Activated T-cell treated with anti-CD3 and anti-CD28 coated beads, Interleukin-2, amount 50 U/mL, for 72 hours (primary cell): Measurements from ENCODE around the gene GFAP. TPM values are rescaled to one million over a fixed set of nuclear protein-coding genes. Genes with fewer than 3 reads are reported as not detected.

ENCODE experiments used
- ATAC-seq, 2 donors: fragments of 150-1000 bp; cut with Tn5 transposase; replicated peaks in 1 of 2; 2 replicates each; pipeline ENCODE4 v1.10.0; 2021; ENCODE audit warnings: moderate library complexity in 2 of 2, mild to moderate bottlenecking in 1 of 2
- DNase-seq, 2 donors: peaks; one replicate each; pipeline ENCODE4 v3.0.0; 2021 to 2022; ENCODE audit warnings: mixed read lengths in 1 of 2
- H3K27ac Mint-ChIP-seq: one replicate; pipeline ENCODE4 v1.8.0; 2022; ENCODE audit warnings: mild to moderate bottlenecking, moderate library complexity, mixed read lengths
- H3K27me3 Mint-ChIP-seq: one replicate; pipeline ENCODE4 v1.8.0; 2022; ENCODE audit warnings: low read depth, mixed read lengths
- H3K36me3 Mint-ChIP-seq, 2 donors: one replicate each; pipeline ENCODE4 v1.8.0; 2022; ENCODE audit warnings: mixed read lengths in 2 of 2, mild to moderate bottlenecking in 1 of 2; ENCODE audit not compliant: insufficient read depth in 2 of 2
- H3K4me1 Mint-ChIP-seq: one replicate; pipeline ENCODE4 v1.8.0; 2022; ENCODE audit warnings: low read depth, mixed read lengths
- H3K4me3 Mint-ChIP-seq, 2 donors: one replicate each; pipeline ENCODE4 v1.8.0; 2022; ENCODE audit warnings: mild to moderate bottlenecking in 2 of 2, mixed read lengths in 2 of 2, moderate library complexity in 2 of 2
- H3K9me3 Mint-ChIP-seq, 2 donors: one replicate each; pipeline ENCODE4 v1.8.0; 2022; ENCODE audit warnings: mixed read lengths in 2 of 2
- total RNA-seq, 2 donors: library from RNA; stranded (reverse); gene quantifications; one replicate each; pipeline ENCODE4 v1.2.3, GENCODE V29; 2022

The GFAP gene
- total RNA-seq, 2 donors from 2014 or later: not detected

DNA sequence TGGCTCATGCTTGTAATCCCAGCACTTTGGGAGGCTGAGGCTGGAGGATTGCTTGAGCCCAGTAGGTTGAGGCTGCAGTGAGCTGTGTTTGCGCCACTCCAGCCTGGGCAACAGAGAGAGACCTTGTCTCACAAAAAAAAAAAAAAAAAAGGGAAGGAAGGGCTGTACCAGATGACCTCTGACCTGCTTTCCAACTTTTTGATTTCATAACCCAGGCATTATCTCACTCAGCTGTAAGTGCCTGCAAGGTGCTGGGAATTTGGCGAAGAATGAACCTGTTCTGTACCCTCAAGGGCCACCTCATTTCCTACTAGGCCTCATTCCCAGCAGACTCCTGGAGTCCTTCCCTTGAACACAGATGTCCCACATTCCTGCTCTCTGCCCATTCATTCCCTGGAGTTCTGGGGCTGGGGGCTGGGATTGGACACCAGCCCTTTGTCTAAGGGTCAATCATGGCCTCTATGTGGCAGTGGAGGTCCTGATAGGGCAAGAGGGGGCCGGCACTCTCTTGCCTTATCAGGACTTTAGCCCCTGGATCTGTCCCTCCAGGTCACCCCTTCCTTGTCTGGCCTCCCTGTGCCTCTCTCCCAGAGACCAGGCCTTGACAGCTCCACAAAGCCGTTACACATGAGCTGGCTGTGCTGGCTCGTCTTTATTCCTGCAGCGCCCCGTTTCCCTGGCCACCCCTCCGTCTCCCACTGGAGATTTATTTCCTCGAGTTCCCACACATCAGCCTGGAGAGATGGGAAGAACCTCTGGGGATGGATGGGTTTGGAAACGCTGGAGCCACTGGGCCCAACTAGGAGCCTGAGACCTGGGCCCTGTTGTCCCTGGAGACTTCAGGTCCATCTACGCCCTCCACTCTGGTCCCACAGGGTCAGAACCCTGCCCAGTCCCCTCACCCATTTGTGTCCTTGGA is 821 bp upstream of the GFAP start:
- Mint-ChIP-seq H3K27me3 (peaks cover 34% of the 10 kb centered on the region), H3K4me1 (peaks cover 11% of the 10 kb centered on the region), H3K9me3 (no peaks in the 10 kb centered on the region), H3K36me3 (no peaks in the 10 kb centered on the region), H3K27ac (no peak overlapping the region), H3K4me3 (no peak overlapping the region)
- DNase-seq: no peak
- ATAC-seq: no peak

DNA sequence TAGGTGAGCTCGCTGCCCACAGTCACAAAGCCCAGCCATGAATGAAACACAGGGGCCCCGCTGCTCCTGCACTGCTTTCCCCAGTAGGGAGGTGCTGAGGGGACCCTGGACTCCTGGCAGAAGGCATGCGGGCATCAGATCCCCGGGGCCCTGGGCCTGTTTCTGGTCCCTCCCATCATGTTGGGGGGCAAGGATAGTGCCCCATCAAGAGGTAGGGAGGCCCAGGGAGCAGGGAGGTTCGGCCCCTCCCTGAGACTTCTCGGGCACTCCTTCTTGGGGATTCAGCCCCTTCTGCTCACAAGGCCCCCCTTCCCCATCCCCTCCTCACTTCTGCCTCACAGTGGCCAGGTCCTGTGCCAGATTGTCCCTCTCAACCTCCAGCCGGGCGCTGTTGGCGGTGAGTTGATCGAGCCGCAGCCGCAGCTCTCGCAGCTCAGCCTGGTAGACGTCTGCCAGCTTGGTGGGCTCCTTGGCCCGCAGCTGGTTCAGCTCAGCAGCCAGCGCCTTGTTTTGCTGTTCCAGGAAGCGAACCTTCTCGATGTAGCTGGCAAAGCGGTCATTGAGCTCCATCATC is 515 bp downstream of the GFAP start:
- DNase-seq (no peak), ATAC-seq (no peak)
- no peak overlapping the region for H3K27ac Mint-ChIP-seq
- H3K27me3 Mint-ChIP-seq: peaks cover 24% of the 10 kb centered on the region
- peaks cover 1% of the 10 kb centered on the region for H3K4me1 Mint-ChIP-seq
- H3K4me3 Mint-ChIP-seq: no peak overlapping the region
- H3K9me3 Mint-ChIP-seq: no peaks in the 10 kb centered on the region
- H3K36me3 Mint-ChIP-seq: no peaks in the 10 kb centered on the region

GRCh38 chr17:44914148-44914547 is 1.2 kb downstream of the GFAP start:
- H3K4me1 Mint-ChIP-seq: no peaks in the 10 kb centered on the region
- H3K27ac Mint-ChIP-seq: no peak overlapping the region
- DNase-seq (no peak), ATAC-seq (no peak)
- no peak overlapping the region for H3K4me3 Mint-ChIP-seq
- H3K36me3 Mint-ChIP-seq: no peaks in the 10 kb centered on the region
- peaks cover 24% of the 10 kb centered on the region for H3K27me3 Mint-ChIP-seq
- no peaks in the 10 kb centered on the region for H3K9me3 Mint-ChIP-seq

- no peaks in the 10 kb centered on the region for H3K9me3 Mint-ChIP-seq
- H3K27ac Mint-ChIP-seq: no peak overlapping the region
- H3K4me3 Mint-ChIP-seq: no peak overlapping the region
- ATAC-seq (no peak), DNase-seq (no peak)
- H3K27me3 Mint-ChIP-seq: peaks cover 24% of the 10 kb centered on the region
- no peaks in the 10 kb centered on the region for H3K4me1 Mint-ChIP-seq
- no peaks in the 10 kb centered on the region for H3K36me3 Mint-ChIP-seq
Measured at GRCh38 chr17:44913676-44914075, 1.6 kb downstream of the GFAP start.

- H3K9me3 Mint-ChIP-seq: no peaks in the 10 kb centered on the region
- no peaks in the 10 kb centered on the region for H3K36me3 Mint-ChIP-seq
- no peak overlapping the region for H3K27ac Mint-ChIP-seq
- peaks cover 24% of the 10 kb centered on the region for H3K27me3 Mint-ChIP-seq
- H3K4me3 Mint-ChIP-seq: peak overlapping the region; percentile 5 to 28
- no peak for DNase-seq
- no peaks in the 10 kb centered on the region for H3K4me1 Mint-ChIP-seq
- ATAC-seq: no peak
Measured at GRCh38 chr17:44912763-44913544, 2.3 kb downstream of the GFAP start.

DNA sequence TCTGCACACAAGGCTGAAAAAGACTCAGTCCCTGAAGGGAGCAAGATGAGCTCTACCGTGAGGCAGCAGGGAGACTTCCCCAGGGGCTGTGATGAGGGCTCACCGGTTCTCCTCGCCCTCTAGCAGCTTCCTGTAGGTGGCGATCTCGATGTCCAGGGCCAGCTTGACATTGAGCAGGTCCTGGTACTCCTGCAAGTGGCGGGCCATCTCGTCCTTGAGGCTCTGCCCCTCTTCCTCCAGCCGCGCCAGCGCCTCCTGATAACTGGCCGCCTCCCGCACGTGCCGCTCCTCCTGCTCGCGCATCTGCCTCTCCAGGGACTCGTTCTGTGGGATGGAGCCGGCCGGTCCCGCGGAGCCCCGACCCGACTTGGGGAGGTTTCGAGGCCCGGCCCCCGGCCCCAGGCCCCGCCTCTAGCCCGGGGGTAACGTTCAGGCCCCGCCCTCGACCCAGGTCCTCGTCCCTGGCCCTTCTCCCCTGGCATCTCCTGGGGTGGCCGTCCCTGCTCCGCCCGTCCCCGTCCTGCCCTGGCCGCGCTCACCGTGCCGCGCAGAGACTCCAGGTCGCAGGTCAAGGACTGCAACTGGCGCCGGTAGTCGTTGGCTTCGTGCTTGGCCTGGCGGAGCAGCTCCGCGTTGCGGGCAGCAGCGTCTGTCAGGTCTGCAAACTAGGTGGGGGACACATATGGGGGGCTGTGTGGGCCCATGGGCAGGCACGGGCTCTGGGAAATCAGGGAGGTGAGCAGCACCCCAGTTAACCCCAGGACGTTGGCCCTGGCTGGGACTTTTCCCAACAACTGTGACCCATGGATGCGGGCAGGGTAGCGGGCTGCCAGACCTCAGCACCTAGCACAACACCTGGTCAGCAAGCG is 3.9 kb downstream of the GFAP start:
- Mint-ChIP-seq H3K27me3 (peaks cover 24% of the 10 kb centered on the region), H3K36me3 (no peaks in the 10 kb centered on the region), H3K27ac (no peak overlapping the region), H3K9me3 (no peaks in the 10 kb centered on the region), H3K4me1 (no peaks in the 10 kb centered on the region), H3K4me3 (peak overlapping the region; percentile 60 to 62)
- DNase-seq: peak; percentile 58 to 76
- peak; percentile 85 for ATAC-seq

- ATAC-seq: no peak
- no peak for DNase-seq
- Mint-ChIP-seq H3K27ac (no peak overlapping the region), H3K4me1 (no peaks in the 10 kb centered on the region), H3K4me3 (peak overlapping the region in 1 of 2 donors; percentile 60), H3K27me3 (peaks cover 24% of the 10 kb centered on the region), H3K36me3 (no peaks in the 10 kb centered on the region), H3K9me3 (no peaks in the 10 kb centered on the region)
Measured at GRCh38 chr17:44910231-44911106, 4.8 kb downstream of the GFAP start.

DNA sequence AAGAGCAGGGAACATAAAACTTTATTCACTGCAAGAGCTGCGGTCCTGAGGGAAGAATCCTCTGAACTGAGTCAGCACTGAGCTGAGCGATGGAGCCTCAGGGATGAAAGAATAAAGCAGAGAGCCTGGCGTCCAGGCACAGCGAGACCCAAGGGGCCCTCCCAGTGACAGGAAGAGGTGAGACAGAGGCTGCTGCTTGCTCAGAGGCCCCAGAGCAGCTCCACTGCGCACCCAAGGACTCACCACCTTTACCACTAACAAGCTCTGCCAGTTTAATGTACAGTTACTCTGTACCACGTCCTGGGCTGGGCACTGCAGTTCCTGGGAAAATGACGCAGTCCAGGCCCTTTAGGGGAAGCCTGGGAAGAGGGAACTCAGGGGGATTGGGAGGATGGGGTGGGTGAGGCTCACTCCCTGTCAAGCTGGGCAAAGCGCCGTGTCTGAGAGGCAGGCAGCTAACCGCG is 5.6 kb downstream of the GFAP start:
- H3K4me3 Mint-ChIP-seq: no peak overlapping the region
- DNase-seq: no peak
- H3K36me3 Mint-ChIP-seq: no peaks in the 10 kb centered on the region
- no peaks in the 10 kb centered on the region for H3K9me3 Mint-ChIP-seq
- ATAC-seq: no peak
- H3K4me1 Mint-ChIP-seq: no peaks in the 10 kb centered on the region
- peaks cover 23% of the 10 kb centered on the region for H3K27me3 Mint-ChIP-seq
- H3K27ac Mint-ChIP-seq: no peak overlapping the region

DNA sequence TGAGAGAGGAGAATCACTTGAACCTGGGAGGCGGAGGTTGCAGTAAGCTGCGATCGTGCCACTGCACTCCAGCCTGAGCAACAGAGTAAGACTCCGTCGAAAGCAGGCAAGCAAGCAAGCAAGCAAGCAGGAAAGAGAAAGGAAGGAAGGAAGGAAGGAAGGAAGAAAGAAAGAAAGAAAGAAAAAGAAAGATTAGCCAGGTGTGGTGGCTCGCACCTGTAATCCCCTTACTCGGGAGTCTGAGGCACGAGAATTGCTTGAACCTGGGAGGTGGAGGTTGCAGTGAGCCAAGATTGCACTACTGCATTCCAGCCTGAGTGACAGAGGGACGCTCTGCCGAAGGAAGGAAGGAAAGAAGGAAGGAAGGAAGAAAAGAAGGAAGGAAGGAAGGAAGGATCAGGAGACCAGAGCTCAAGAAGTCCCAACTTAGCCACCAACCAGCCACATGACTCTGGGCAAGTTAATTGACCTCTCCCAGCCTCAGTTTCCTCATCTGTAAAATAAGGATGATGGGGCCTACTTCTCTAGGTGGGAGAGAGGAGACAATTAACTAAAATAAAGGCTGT is 6.5 kb downstream of the GFAP start:
- H3K27me3 Mint-ChIP-seq: peaks cover 16% of the 10 kb centered on the region
- ATAC-seq: no peak
- H3K27ac Mint-ChIP-seq: no peak overlapping the region
- no peaks in the 10 kb centered on the region for H3K36me3 Mint-ChIP-seq
- H3K9me3 Mint-ChIP-seq: no peaks in the 10 kb centered on the region
- H3K4me1 Mint-ChIP-seq: no peaks in the 10 kb centered on the region
- H3K4me3 Mint-ChIP-seq: no peak overlapping the region
- no peak for DNase-seq

DNA sequence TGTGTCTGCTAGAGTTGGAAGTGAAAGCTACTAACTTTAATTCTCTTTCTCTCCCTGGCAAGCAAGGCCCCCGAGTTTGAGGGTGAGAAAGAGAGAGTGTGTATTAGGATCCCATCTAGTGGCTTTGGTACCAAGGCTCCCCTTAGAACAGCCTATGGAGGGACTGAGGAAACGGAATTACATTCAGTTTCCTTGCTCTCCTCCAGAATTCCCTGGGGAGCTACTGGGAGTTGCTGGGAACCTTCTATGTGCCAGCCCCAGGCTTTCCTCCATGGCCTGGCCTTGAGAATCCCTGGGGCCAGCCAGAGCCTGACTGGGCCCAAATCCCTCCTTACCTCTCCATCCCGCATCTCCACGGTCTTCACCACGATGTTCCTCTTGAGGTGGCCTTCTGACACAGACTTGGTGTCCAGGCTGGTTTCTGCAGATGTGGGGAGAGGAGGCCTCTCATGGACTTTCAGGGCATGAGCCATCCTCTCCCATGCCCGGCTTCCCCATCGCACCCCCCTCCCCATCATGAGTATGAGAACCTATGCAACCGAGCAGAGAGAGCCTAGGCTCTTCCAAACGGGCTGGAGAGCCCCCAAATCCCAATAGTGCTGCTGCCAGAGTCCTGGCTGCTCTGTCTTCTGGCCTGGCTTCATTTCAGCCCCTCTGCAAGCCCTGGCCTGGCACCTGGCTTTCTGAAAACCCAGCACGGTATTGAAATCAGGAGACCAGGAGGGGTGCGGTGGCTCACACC is 7.4 kb downstream of the GFAP start:
- peaks cover 8% of the 10 kb centered on the region for H3K27me3 Mint-ChIP-seq
- H3K27ac Mint-ChIP-seq: no peak overlapping the region
- H3K36me3 Mint-ChIP-seq: no peaks in the 10 kb centered on the region

More for the DNA sequence above, 7.4 kb downstream of the GFAP start:
- no peak for ATAC-seq
- H3K4me1 Mint-ChIP-seq: no peaks in the 10 kb centered on the region
- no peaks in the 10 kb centered on the region for H3K9me3 Mint-ChIP-seq
- H3K4me3 Mint-ChIP-seq: no peak overlapping the region
- no peak for DNase-seq
